ENCODE results near the gene SCFD2.

The SCFD2 gene

DNA sequence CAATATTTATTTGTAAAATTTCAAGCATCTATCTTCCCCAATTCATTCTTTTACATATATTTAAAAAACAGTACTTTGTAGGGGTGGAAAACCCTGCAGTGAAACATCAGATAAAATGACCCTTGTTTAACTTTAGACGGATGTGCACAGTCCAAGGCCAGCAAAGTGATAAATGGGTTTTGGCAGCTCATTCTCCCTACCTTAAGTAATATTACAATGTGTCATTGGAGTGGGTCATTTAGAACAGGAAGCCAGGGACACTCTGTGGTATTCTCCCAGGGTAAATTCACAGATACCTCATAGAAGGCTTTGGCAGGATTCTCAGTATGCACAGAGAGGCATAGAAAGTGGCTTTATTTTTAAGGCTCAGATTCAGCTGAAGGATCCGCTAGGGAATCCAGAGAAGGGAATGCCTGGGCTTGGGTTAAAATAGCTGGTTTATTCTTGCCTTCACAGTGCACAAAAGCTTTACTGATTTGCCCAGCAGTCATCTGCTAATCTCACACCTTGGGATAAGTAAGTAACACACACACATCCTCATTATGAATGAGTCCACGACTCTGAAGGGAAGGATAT is 297.0 kb downstream of the SCFD2 start:
- H3K9ac ChIP-seq (ENCODE audit: low read depth, low read length): no peak overlapping the region

DNA sequence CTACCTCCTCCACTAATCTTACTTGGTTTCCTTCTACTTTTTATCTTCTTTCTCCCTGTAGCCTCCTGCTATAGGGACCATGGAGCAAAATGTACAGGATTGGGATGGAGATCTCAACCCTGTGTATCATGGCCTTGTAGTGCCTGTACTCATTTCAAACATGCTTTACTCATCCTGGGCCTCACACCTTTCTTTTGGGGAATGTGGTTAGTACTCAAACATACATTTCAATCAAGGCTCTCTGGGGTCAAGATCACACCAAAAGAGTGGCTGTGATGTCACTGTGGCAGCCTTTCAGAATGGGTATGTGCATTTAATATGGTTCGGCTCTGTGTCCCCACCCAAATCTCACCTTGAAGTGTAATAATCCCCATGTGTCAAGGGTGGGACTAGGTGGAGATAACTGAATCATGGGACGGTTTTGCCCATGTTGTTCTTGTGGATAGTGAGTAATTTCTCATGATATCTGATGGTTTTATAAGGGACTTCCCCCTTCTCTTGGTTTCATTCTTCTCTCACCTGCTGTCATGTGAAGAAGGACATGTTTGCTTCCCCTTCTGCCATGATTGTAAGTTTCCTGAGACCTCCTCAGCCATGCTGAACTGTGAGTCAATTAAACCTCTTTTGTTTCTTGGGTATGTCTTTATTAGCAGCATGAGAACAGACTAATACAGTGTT is 298.6 kb downstream of the SCFD2 start:
- Histone ChIP-seq H4K20me1 (ENCODE audit: insufficient read depth, low read length) (no peaks in the 10 kb centered on the region), H3K27ac (ENCODE audit: low read length) (no peak overlapping the region)
- ATAC-seq (ENCODE audit: insufficient read depth, low read depth): no peak

More for the DNA sequence above, 297.0 kb downstream of the SCFD2 start:
- H3K79me2 ChIP-seq (ENCODE audit: insufficient read depth, low read length): no peaks in the 10 kb centered on the region
- no peak overlapping the region for H3K4me3 ChIP-seq (ENCODE audit: low read depth in 1 of 2, low read length in 2 of 2)
- H3K36me3 ChIP-seq (ENCODE audit: insufficient read depth, low read length): no peaks in the 10 kb centered on the region
- H3K27ac ChIP-seq (ENCODE audit: low read length): no peak overlapping the region
- TF ChIP-seq EZH2 (IDR thresholded peaks at IDR 0.05; ENCODE audit: borderline replicate concordance, low read depth, low read length, severe bottlenecking): no peak
- TF ChIP-seq, protein P1, sequence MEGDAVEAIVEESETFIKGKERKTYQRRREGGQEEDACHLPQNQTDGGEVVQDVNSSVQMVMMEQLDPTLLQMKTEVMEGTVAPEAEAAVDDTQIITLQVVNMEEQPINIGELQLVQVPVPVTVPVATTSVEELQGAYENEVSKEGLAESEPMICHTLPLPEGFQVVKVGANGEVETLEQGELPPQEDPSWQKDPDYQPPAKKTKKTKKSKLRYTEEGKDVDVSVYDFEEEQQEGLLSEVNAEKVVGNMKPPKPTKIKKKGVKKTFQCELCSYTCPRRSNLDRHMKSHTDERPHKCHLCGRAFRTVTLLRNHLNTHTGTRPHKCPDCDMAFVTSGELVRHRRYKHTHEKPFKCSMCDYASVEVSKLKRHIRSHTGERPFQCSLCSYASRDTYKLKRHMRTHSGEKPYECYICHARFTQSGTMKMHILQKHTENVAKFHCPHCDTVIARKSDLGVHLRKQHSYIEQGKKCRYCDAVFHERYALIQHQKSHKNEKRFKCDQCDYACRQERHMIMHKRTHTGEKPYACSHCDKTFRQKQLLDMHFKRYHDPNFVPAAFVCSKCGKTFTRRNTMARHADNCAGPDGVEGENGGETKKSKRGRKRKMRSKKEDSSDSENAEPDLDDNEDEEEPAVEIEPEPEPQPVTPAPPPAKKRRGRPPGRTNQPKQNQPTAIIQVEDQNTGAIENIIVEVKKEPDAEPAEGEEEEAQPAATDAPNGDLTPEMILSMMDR (IDR thresholded peaks at IDR 0.05; ENCODE audit: borderline replicate concordance, extremely low read depth, low read length, poor library complexity, severe bottlenecking): no peak
- H3K9me3 ChIP-seq (ENCODE audit: insufficient read depth, low read length, severe bottlenecking): peaks cover 7% of the 10 kb centered on the region
- H3K4me2 ChIP-seq (ENCODE audit: insufficient read depth, low read length): no peak overlapping the region
- H3K4me1 ChIP-seq (ENCODE audit: insufficient read depth, low read length): no peaks in the 10 kb centered on the region
- no peaks in the 10 kb centered on the region for H4K20me1 ChIP-seq (ENCODE audit: insufficient read depth, low read length)
- ATAC-seq (ENCODE audit: insufficient read depth, low read depth) (no peak), DNase-seq (no peak)
- no peaks in the 10 kb centered on the region for H3K27me3 ChIP-seq (ENCODE audit: insufficient read depth, low read length, poor library complexity)
- no peak overlapping the region for H2AFZ ChIP-seq (ENCODE audit: low read depth, low read length)

DNA sequence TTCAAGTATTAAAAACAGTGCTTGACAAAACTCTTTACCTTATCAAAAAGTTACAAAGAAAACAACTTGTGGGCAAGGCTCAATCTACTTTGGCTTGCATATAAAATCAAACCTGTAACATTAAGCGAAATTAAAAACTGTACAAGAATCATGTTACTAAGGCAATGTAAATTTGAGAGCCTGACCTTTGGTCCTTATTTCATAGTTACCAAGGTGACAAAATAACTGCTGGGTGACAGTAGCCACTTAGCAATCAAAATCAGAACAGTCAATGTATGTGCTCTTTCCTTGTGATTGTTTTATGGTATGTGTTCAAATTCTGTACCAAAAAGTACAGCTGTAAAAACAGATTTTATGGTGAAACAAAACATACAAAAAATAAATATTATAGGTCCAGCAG is 299.7 kb downstream of the SCFD2 start:
- no peaks in the 10 kb centered on the region for H3K4me1 ChIP-seq (ENCODE audit: insufficient read depth, low read length)
- DNase-seq: no peak

More for the DNA sequence above, 298.6 kb downstream of the SCFD2 start:
- Histone ChIP-seq H3K4me2 (ENCODE audit: insufficient read depth, low read length) (no peak overlapping the region), H3K27me3 (ENCODE audit: insufficient read depth, low read length, poor library complexity) (no peaks in the 10 kb centered on the region), H3K9me3 (ENCODE audit: insufficient read depth, low read length, severe bottlenecking) (peaks cover 7% of the 10 kb centered on the region), H2AFZ (ENCODE audit: low read depth, low read length) (no peak overlapping the region), H3K4me1 (ENCODE audit: insufficient read depth, low read length) (no peaks in the 10 kb centered on the region), H3K4me3 (ENCODE audit: low read depth in 1 of 2, low read length in 2 of 2) (no peak overlapping the region), H3K9ac (ENCODE audit: low read depth, low read length) (no peak overlapping the region), H3K79me2 (ENCODE audit: insufficient read depth, low read length) (no peaks in the 10 kb centered on the region), H3K36me3 (ENCODE audit: insufficient read depth, low read length) (no peaks in the 10 kb centered on the region)
- no peak for DNase-seq
- TF ChIP-seq EZH2 (IDR thresholded peaks at IDR 0.05; ENCODE audit: borderline replicate concordance, low read depth, low read length, severe bottlenecking): no peak
- TF ChIP-seq, protein P1 (IDR thresholded peaks at IDR 0.05; ENCODE audit: borderline replicate concordance, extremely low read depth, low read length, poor library complexity, severe bottlenecking): no peak

More for the DNA sequence above, 299.7 kb downstream of the SCFD2 start:
- ATAC-seq (ENCODE audit: insufficient read depth, low read depth): no peak
- Histone ChIP-seq H2AFZ (ENCODE audit: low read depth, low read length) (no peak overlapping the region), H3K36me3 (ENCODE audit: insufficient read depth, low read length) (no peaks in the 10 kb centered on the region), H4K20me1 (ENCODE audit: insufficient read depth, low read length) (no peaks in the 10 kb centered on the region), H3K79me2 (ENCODE audit: insufficient read depth, low read length) (no peaks in the 10 kb centered on the region), H3K27ac (ENCODE audit: low read length) (no peak overlapping the region), H3K4me3 (ENCODE audit: low read depth in 1 of 2, low read length in 2 of 2) (no peak overlapping the region), H3K27me3 (ENCODE audit: insufficient read depth, low read length, poor library complexity) (no peaks in the 10 kb centered on the region), H3K9ac (ENCODE audit: low read depth, low read length) (no peak overlapping the region), H3K4me2 (ENCODE audit: insufficient read depth, low read length) (no peak overlapping the region), H3K9me3 (ENCODE audit: insufficient read depth, low read length, severe bottlenecking) (peaks cover 7% of the 10 kb centered on the region)
- TF ChIP-seq EZH2 (IDR thresholded peaks at IDR 0.05; ENCODE audit: borderline replicate concordance, low read depth, low read length, severe bottlenecking): no peak
- TF ChIP-seq, protein P1 (IDR thresholded peaks at IDR 0.05; ENCODE audit: borderline replicate concordance, extremely low read depth, low read length, poor library complexity, severe bottlenecking): no peak

Measured in DND-41 (cell line).